Panc1 (cell line): ENCODE data around the gene RFPL2. TPM values are rescaled to one million over a fixed set of nuclear protein-coding genes. Genes with fewer than 3 reads are reported as not detected.

Source experiments
- ATAC-seq: fragments of 200-7000 bp; cut with Tn5 transposase; 2 replicates; pipeline ENCODE4 v1.9.1; 2020; ENCODE audit warnings: mild to moderate bottlenecking, moderate library complexity
- BruUV-seq: library from RNA; stranded (reverse); fragments of 400-500 nt; replicated peaks from 2 replicates; lab custom pipeline; 2021; lab: Mats Ljungman, UMichigan
- CTCF ChIA-PET: fragments of 300-600 bp; sonication (Branson Sonifier 250); formaldehyde crosslinking; loops from one replicate; lab custom pipeline; 2022; ENCODE audit warnings: antibody characterized with exemption; lab: Charles Lee
- POLR2A ChIA-PET: fragments of 300-600 bp; sonication (Branson Sonifier 250); formaldehyde crosslinking; loops from one replicate; lab custom pipeline; 2022; ENCODE audit warnings: antibody characterized with exemption; lab: Charles Lee
- DNase-seq: peaks from one replicate; pipeline ENCODE4 v3.0.0-alpha.2; 2010; ENCODE audit warnings: low read depth, low spot score
- H3K27ac ChIP-seq: 2 replicates; pipeline ENCODE4 v1.5.1; 2011; ENCODE audit warnings: mild to moderate bottlenecking, low read length, inconsistent platforms
- H3K27me3 ChIP-seq: fragments of 200-500 bp; sonication (Bioruptor generic); 2 replicates; pipeline ENCODE4 v1.6.0; 2014; ENCODE audit warnings: low read length, inconsistent platforms; ENCODE audit not compliant: control insufficient read depth, insufficient read depth
- H3K36me3 ChIP-seq: fragments of 200-500 bp; sonication (Bioruptor generic); 2 replicates; pipeline ENCODE4 v1.5.1; 2014; ENCODE audit warnings: inconsistent platforms, mild to moderate bottlenecking, low read length, moderate library complexity; ENCODE audit not compliant: control insufficient read depth, insufficient read depth
- H3K4me1 ChIP-seq: 2 replicates; pipeline ENCODE4 v1.5.1; 2011; ENCODE audit warnings: inconsistent platforms, mild to moderate bottlenecking, low read length, moderate library complexity; ENCODE audit not compliant: control insufficient read depth, insufficient read depth
- H3K4me3 ChIP-seq, 2 experiments: 2 replicates each; pipeline ENCODE4 v1.5.1; 2011 to 2012; ENCODE audit warnings: low read depth in 2 of 2, low read length in 2 of 2, mild to moderate bottlenecking in 2 of 2, inconsistent platforms in 1 of 2, moderate library complexity in 1 of 2
- H3K9me3 ChIP-seq: fragments of 200-500 bp; sonication (Bioruptor generic); 2 replicates; pipeline ENCODE4 v1.5.1; 2014; ENCODE audit warnings: low read depth, mild to moderate bottlenecking, inconsistent platforms, low read length, moderate library complexity; ENCODE audit not compliant: control insufficient read depth, insufficient read depth
- POLR2AphosphoS5 ChIP-seq: IDR thresholded peaks from 2 replicates; pipeline ENCODE4 v1.6.1; 2012; ENCODE audit warnings: mild to moderate bottlenecking, low read depth, low read length, moderate library complexity
- SIN3A ChIP-seq: IDR thresholded peaks from 2 replicates; pipeline ENCODE4 v1.6.1; 2012; ENCODE audit warnings: low read depth, mild to moderate bottlenecking, low read length, moderate library complexity, borderline replicate concordance; ENCODE audit not compliant: insufficient read depth
- TCF7L2 ChIP-seq: IDR thresholded peaks from 2 replicates; pipeline ENCODE4 v1.6.1; 2011; ENCODE audit warnings: mild to moderate bottlenecking, low read depth, low read length, inconsistent platforms
- in situ Hi-C: cut with HindIII; loops from 2 replicates; pipeline ENCODE4 v1.10.0; 2016; ENCODE audit warnings: low sequenced_read_pairs, low pct_unique_long_range_greater_than_20kb
- intact Hi-C: fragments of 100-400 bp; cut with micrococcal nuclease; formaldehyde crosslinking; loops from one replicate; pipeline ENCODE4 v1.10.0; 2022; ENCODE audit not compliant: unreplicated experiment
- total RNA-seq: library from RNA; stranded (reverse); gene quantifications from one replicate; pipeline ENCODE4 v1.2.1, GENCODE V29; 2021; ENCODE audit not compliant: unreplicated experiment
- TF ChIP-seq, protein P1 (sequence below), 2 experiments: IDR thresholded peaks; 2 replicates each; pipeline ENCODE4 v1.6.1; 2011 to 2012; ENCODE audit warnings: low read depth in 2 of 2, control low read depth in 1 of 2, low read length in 1 of 2, mild to moderate bottlenecking in 1 of 2, moderate library complexity in 1 of 2; ENCODE audit not compliant: insufficient read depth in 1 of 2
- TF ChIP-seq, protein P2 (sequence below): fragments of 450-650 bp; IDR thresholded peaks from 2 replicates; pipeline ENCODE4 v1.5.1; 2017; ENCODE audit warnings: mild to moderate bottlenecking

The RFPL2 gene
- total RNA-seq, 1 experiment from 2014 or later = not detected

DNA sequence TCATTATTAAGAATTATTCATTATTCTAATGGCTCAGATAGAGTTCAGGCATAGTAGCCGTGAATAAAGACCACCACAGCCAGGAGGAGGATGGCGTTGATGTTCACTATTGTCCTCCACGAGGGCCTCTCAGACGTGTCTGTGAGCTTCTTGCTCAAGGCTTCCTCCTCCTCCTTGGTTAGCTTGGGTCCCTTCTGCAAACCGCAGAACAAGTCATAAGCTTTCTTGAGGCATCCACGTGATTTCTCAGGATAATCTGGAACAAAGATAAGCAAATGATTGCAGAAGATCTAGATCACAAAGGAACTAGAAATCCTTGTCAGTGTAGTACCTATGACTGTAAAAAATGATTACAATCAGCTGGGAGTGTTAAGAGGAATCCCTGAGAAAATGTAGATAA is 13.6 kb upstream of the RFPL2 start:
- H3K4me1 ChIP-seq = no peaks in the 10 kb centered on the region
- ATAC-seq (no peak), DNase-seq (no peak)
- intact Hi-C loops = no loop called here
- TF ChIP-seq, protein P1, sequence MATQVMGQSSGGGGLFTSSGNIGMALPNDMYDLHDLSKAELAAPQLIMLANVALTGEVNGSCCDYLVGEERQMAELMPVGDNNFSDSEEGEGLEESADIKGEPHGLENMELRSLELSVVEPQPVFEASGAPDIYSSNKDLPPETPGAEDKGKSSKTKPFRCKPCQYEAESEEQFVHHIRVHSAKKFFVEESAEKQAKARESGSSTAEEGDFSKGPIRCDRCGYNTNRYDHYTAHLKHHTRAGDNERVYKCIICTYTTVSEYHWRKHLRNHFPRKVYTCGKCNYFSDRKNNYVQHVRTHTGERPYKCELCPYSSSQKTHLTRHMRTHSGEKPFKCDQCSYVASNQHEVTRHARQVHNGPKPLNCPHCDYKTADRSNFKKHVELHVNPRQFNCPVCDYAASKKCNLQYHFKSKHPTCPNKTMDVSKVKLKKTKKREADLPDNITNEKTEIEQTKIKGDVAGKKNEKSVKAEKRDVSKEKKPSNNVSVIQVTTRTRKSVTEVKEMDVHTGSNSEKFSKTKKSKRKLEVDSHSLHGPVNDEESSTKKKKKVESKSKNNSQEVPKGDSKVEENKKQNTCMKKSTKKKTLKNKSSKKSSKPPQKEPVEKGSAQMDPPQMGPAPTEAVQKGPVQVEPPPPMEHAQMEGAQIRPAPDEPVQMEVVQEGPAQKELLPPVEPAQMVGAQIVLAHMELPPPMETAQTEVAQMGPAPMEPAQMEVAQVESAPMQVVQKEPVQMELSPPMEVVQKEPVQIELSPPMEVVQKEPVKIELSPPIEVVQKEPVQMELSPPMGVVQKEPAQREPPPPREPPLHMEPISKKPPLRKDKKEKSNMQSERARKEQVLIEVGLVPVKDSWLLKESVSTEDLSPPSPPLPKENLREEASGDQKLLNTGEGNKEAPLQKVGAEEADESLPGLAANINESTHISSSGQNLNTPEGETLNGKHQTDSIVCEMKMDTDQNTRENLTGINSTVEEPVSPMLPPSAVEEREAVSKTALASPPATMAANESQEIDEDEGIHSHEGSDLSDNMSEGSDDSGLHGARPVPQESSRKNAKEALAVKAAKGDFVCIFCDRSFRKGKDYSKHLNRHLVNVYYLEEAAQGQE (IDR thresholded peaks at IDR 0.05; ENCODE audit: insufficient read depth in 1 of 2, low read depth in 2 of 2, low read length in 1 of 2) = no peak
- TF ChIP-seq TCF7L2 (no peak), POLR2AphosphoS5 (no peak), SIN3A (no peak)
- TF ChIP-seq, protein P2, sequence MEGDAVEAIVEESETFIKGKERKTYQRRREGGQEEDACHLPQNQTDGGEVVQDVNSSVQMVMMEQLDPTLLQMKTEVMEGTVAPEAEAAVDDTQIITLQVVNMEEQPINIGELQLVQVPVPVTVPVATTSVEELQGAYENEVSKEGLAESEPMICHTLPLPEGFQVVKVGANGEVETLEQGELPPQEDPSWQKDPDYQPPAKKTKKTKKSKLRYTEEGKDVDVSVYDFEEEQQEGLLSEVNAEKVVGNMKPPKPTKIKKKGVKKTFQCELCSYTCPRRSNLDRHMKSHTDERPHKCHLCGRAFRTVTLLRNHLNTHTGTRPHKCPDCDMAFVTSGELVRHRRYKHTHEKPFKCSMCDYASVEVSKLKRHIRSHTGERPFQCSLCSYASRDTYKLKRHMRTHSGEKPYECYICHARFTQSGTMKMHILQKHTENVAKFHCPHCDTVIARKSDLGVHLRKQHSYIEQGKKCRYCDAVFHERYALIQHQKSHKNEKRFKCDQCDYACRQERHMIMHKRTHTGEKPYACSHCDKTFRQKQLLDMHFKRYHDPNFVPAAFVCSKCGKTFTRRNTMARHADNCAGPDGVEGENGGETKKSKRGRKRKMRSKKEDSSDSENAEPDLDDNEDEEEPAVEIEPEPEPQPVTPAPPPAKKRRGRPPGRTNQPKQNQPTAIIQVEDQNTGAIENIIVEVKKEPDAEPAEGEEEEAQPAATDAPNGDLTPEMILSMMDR = no peak
- in situ Hi-C loops = no loop called here
- H3K27me3 ChIP-seq = no peaks in the 10 kb centered on the region
- POLR2A ChIA-PET = no interaction called here
- no TSS peak for BruUV-seq
- no peaks in the 10 kb centered on the region for H3K36me3 ChIP-seq
- CTCF ChIA-PET = interaction anchor here (0.7 kb wide), 1 partner anchor 13 kb away, joined by 8 read pairs; no protein-coding TSS in a partner anchor
- H3K9me3 ChIP-seq = no peaks in the 10 kb centered on the region
- H3K27ac ChIP-seq = no peak overlapping the region
- no peak overlapping the region for H3K4me3 ChIP-seq

DNA sequence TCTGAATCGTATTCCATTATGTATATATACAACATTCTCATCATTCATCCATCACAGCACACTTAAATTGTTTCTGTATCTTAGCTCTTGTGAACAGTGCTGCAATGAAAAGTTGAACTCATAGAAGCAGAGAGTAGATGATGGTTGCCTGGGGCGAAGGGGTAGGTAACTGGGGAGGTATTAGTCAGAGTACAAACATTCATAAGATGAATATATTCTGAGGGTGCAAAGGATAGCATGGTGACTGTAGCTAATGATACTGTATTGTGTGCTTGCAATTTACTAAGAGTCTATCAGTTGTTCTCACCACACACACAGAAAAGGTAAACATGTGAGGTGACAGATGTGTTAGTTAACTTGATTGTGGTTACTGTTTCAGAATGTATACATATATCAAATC is 12.6 kb upstream of the RFPL2 start:
- DNase-seq (no peak), ATAC-seq (no peak)
- H3K4me3 ChIP-seq = no peak overlapping the region
- TF ChIP-seq TCF7L2 (no peak), POLR2AphosphoS5 (no peak), SIN3A (no peak)
- TF ChIP-seq, protein P1 (IDR thresholded peaks at IDR 0.05; ENCODE audit: insufficient read depth in 1 of 2, low read depth in 2 of 2, low read length in 1 of 2) = no peak
- TF ChIP-seq, protein P2 = no peak
- in situ Hi-C loops (no loop called here), intact Hi-C loops (no loop called here)
- H3K4me1 ChIP-seq = no peaks in the 10 kb centered on the region
- no peaks in the 10 kb centered on the region for H3K9me3 ChIP-seq
- CTCF ChIA-PET = no interaction called here
- BruUV-seq = no TSS peak
- H3K27ac ChIP-seq = no peak overlapping the region
- H3K36me3 ChIP-seq = no peaks in the 10 kb centered on the region
- POLR2A ChIA-PET = no interaction called here
- H3K27me3 ChIP-seq = no peaks in the 10 kb centered on the region
